ENCODE measurements around the gene SPTBN4. TPM values are rescaled to one million over a fixed set of nuclear protein-coding genes. Genes with fewer than 3 reads are reported as not detected.
"Not testable (repeated sequence)": the region's sequence is repeated elsewhere in the genome, so short reads cannot be mapped to it uniquely, and the experiment has no call there.

SPTBN4 gene
- polyA plus RNA-seq, 4 donors, result 0.92 to 2.2 (median 1.6) TPM

GRCh38 chr19:40611900-40612698, 145.3 kb downstream of the SPTBN4 start:
- no peak for DNase-seq (ENCODE audit: low read depth in 4 of 4, low spot score in 2 of 4)

GRCh38 chr19:40612831-40613689, 146.3 kb downstream of the SPTBN4 start:
- DNase-seq (ENCODE audit: low read depth in 4 of 4, low spot score in 2 of 4), result no peak

GRCh38 chr19:40613690-40614621, 147.2 kb downstream of the SPTBN4 start:
- no peak for DNase-seq (ENCODE audit: low read depth in 4 of 4, low spot score in 2 of 4)

DNA sequence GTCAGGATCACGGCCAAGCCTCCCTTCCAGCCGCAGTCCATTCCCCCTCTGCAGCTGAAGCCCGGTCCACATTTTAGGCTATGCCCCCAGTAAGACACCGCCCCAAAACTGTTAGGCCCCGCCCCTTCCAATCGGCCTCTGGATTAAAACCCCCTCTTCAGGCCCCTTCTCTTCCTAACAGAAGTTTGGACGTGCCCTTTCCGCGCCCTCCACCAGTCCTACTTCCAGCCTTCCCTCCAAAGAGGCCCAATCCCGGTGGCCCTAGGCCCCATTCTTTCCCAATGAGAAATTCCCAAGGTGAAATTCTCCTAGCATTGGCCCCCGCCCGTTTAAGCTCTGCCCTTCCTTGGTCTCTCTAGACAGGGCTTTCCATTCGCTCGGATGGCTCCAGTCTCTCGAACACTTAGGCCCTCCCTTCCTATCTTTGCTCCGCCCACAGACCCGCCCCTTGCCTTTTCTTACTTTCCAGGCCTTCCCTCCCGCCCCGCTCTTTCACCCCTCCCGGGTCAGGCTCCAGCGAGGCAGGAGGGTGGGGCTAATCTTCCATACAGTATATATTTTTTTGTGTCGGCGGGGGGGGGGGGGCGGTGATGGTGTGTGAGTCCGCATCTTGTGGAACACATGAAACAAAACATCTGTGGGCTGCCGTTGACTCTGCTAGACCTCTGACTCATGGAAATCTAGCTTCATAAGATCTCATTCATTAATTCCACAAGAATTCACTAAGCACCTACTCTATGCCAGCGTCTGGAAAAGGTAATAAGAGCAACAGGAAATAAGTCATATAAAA, 148.0 kb downstream of the SPTBN4 start:
- DNase-seq (ENCODE audit: low read depth in 4 of 4, low spot score in 2 of 4), result peak in 1 of 4 donors; percentile 80

- no peak for DNase-seq (ENCODE audit: low read depth in 4 of 4, low spot score in 2 of 4)
Observed at GRCh38 chr19:40616178-40616577, 149.4 kb downstream of the SPTBN4 start.

GRCh38 chr19:40616941-40617340, 150.1 kb downstream of the SPTBN4 start:
- no peak for DNase-seq (ENCODE audit: low read depth in 4 of 4, low spot score in 2 of 4)

- no peak for DNase-seq (ENCODE audit: low read depth in 4 of 4, low spot score in 2 of 4)
Observed at GRCh38 chr19:40617961-40618360, 151.2 kb downstream of the SPTBN4 start.

DNA sequence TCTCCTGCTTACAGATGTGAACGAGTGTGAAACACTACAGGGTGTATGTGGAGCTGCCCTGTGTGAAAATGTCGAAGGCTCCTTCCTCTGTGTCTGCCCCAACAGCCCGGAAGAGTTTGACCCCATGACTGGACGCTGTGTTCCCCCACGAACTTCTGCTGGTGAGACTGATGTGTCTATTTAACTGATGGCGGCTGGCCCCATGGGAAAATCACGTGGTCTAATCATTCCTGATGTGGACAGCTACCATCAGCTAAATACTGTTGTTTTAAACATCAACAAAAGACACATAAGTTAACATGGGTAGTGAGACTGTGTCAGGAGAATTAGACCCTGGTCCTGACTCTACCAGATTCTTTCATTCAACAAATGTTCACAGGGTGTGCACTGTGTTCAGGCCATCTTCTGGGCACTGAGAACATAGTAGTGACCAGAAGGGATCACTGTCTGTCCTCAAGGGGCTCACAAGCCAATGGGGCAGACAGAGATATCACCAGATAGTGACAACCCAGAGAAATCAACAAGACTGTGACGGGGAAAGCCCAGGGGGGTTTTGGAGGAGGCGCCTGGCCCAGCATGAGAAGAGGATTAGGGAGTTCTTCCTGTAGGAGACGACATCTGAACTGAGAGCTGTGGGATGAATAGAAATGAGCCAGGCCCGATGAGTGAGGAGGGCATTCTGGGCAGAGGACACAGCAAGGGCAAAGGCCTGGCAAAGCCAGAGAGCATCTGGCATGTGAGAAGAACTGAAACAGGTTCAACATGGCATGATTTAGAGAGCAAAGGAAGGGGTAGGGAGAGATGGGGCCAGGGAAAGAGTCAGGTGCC, 152.7 kb downstream of the SPTBN4 start:
- DNase-seq (ENCODE audit: low read depth in 4 of 4, low spot score in 2 of 4), result no peak

DNA sequence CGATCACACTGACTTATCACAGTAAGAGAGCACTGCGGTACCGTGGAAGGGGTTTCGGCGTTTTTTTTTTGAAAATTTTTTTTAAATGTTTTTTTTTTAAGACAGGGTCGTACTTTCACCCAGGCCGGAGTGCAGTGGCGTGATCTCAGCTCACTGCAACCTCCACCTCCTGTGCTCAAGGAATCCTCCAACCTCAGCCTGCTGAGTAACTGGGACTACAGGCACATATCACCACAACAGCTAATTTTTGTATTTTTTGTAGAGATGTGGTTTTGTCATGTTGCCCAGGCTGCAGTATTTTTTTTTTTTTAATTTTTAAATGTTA, 153.3 kb downstream of the SPTBN4 start:
- no peak for DNase-seq (ENCODE audit: low read depth in 4 of 4, low spot score in 2 of 4)

DNA sequence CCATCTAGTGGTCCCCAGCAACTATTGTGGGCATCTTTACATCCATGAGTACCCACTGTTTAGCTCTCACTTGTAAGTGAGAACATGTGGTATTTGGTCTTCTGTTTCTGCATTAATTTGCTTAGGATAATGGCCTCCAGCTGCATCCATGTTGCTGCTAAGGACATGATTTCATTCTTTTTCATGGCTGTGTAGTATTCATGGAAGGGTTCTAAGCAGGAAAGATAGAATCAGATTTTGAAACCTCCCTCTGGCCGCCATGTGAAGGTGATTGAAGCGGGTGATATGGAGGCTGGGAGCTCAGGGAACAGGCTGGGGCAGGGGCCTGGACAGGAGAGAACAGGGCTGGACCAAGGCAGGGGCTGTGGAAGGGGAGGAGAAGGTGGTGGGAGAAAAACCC, 154.5 kb downstream of the SPTBN4 start:
- no peak for DNase-seq (ENCODE audit: low read depth in 4 of 4, low spot score in 2 of 4)

DNA sequence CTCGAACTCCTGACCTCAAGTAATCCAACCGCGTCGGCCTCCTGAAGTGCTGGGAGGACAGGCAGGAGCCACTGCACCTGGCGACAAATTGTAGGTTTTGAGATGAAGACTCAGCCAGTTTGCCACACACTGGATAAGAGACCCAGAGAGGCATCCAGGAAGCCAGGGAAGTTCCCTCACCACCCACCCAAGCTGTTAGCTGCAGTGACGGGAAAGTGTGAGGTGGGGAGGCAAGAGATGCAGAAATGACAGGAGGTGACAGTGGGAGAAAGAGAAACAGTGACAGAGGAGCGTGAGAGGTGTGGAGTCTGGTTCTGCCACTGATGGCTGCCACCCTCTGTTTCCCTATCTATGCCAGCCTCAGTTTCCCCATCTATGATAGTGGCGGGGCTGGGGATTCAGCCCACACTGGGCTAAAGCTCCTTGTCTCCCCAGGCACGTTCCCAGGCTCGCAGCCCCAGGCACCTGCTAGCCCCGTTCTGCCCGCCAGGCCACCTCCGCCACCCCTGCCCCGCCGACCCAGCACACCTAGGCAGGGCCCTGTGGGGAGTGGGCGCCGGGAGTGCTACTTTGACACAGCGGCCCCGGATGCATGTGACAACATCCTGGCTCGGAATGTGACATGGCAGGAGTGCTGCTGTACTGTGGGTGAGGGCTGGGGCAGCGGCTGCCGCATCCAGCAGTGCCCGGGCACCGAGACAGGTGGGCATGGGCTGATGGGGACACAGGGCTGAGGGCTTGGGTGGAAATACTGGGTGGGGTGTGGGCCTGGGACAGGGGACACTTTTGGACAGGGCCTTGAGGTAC, 155.4 kb downstream of the SPTBN4 start:
- no peak for DNase-seq (ENCODE audit: low read depth in 4 of 4, low spot score in 2 of 4)

- DNase-seq (ENCODE audit: low read depth in 4 of 4, low spot score in 2 of 4), result no peak
Observed at GRCh38 chr19:40622773-40623075, 155.9 kb downstream of the SPTBN4 start.

- no peak for DNase-seq (ENCODE audit: low read depth in 4 of 4, low spot score in 2 of 4)
Observed at GRCh38 chr19:40623403-40624251, 156.8 kb downstream of the SPTBN4 start.

DNA sequence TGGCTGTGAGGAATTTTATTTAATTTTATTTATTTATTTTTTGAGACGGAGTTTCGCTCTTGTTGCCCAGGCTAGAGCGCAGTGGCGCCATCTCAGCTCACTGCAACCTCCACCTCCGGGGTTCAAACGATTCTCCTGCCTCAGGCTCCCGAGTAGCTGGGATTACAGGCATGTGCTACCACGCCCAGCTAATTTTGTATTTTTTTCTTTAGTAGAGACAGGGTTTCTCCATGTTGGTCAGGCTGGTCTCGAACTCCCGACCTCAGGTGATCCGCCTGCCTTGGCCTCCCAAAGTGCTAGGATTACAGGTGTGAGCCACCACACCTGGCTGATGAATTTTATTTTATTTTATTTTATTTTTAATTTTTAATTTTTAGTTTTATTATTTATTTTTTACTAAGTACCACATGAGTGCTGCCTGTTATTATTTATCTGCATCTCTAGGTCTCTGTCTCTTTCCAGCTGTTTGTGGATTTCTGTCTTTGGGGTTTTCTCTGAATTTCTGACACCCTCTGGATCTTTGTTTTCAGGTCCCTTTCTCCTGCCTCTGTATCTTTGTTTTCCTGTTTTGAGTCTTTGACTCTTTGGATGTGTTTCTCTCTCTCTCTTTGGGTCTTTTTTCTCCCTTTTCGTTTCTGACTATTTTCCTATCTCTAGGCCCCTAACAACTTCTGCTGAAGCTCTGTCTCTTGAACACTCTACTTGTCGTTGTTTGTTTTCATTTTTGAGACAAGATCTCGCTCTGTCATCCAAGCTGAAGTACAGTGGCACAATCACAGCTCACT, 157.8 kb downstream of the SPTBN4 start:
- DNase-seq (ENCODE audit: low read depth in 4 of 4, low spot score in 2 of 4), result not testable (repeated sequence)

- no peak for DNase-seq (ENCODE audit: low read depth in 4 of 4, low spot score in 2 of 4)
Observed at GRCh38 chr19:40625406-40626120, 158.8 kb downstream of the SPTBN4 start.
